Right lobe of liver (tissue), 4 donors: ENCODE measurements around the gene STOX2.

Experiments used
- POLR2A ChIP-seq: fragments of 450-650 bp; IDR thresholded peaks from one replicate; pipeline ENCODE4 v1.6.1; 2017; ENCODE audit warnings: antibody characterized with exemption, mild to moderate bottlenecking
- TF ChIP-seq, protein P1 (sequence below), 4 donors: fragments of 200-600 bp in 3 of 4; fragments of 450-650 bp in 1 of 4; IDR thresholded peaks; one replicate each; pipeline versions ENCODE4 v1.5.1 to v1.8.0; 2016 to 2022; ENCODE audit warnings: antibody characterized with exemption in 4 of 4, mild to moderate bottlenecking in 2 of 4
- donor health status: DM: no; HTN: no; CAD: no.
- donor health status: DM: no; HTN: no; CAD: no.
- donor health status: DM: no; HTN: yes; CAD: no.

DNA sequence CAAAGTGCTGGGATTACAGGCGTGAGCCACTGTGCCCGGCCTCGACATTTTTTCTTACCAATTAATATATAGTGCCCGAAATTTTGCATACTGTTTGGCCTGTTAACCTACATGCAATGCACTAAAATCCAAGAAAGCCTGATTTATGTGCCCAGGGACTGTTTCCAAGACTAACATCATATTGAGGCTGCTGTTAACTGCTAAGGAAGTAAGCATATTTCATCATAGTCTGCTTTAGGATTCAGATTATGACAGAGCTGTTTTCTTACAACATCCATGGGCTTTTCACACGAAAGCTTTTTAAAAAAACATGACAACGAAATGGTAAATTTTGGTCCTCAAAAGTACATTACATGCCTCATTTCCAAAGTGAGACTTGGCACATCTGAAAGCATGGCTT is 84.4 kb downstream of the STOX2 start:
- no peak for TF ChIP-seq POLR2A
- TF ChIP-seq, protein P1, sequence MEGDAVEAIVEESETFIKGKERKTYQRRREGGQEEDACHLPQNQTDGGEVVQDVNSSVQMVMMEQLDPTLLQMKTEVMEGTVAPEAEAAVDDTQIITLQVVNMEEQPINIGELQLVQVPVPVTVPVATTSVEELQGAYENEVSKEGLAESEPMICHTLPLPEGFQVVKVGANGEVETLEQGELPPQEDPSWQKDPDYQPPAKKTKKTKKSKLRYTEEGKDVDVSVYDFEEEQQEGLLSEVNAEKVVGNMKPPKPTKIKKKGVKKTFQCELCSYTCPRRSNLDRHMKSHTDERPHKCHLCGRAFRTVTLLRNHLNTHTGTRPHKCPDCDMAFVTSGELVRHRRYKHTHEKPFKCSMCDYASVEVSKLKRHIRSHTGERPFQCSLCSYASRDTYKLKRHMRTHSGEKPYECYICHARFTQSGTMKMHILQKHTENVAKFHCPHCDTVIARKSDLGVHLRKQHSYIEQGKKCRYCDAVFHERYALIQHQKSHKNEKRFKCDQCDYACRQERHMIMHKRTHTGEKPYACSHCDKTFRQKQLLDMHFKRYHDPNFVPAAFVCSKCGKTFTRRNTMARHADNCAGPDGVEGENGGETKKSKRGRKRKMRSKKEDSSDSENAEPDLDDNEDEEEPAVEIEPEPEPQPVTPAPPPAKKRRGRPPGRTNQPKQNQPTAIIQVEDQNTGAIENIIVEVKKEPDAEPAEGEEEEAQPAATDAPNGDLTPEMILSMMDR (IDR thresholded peaks at IDR 0.05), result no peak
